Measurements from ENCODE around the gene CR1L.
A peak's percentile ranks its signal among the peaks of the same experiment; 100 is the strongest.
"Not testable (repeated sequence)": the region's sequence is repeated elsewhere in the genome, so short reads cannot be mapped to it uniquely, and the experiment has no call there.

CR1L gene

GRCh38 chr1:207644852-207645634, at the start of gene CR1L:
CR1L (plus strand) TSS chr1:207645133; CDS start chr1:207645234, 101 bp downstream.
- peak; percentile 62 for DNase-seq (ENCODE audit: low spot score)

- DNase-seq (ENCODE audit: low spot score): no peak
These were observed 41.2 kb upstream of the CR1L start for GRCh38 chr1:207603777-207604176.

- no peak for DNase-seq (ENCODE audit: low spot score)
These were observed 39.2 kb upstream of the CR1L start for GRCh38 chr1:207605444-207606361.

- no peak for DNase-seq (ENCODE audit: low spot score)
These were observed 38.6 kb upstream of the CR1L start for GRCh38 chr1:207606362-207606755.

- DNase-seq (ENCODE audit: low spot score): no peak
These were observed 32.2 kb upstream of the CR1L start for GRCh38 chr1:207612762-207613161.

- DNase-seq (ENCODE audit: low spot score): peak; percentile 27
These were observed 24.9 kb upstream of the CR1L start for GRCh38 chr1:207619871-207620542.

- no peak for DNase-seq (ENCODE audit: low spot score)
These were observed 24.4 kb upstream of the CR1L start for GRCh38 chr1:207620543-207620893.

- not testable (repeated sequence) for DNase-seq (ENCODE audit: low spot score)
These were observed 19.3 kb upstream of the CR1L start for GRCh38 chr1:207625504-207626071.

GRCh38 chr1:207626972-207627337, 18.0 kb upstream of the CR1L start:
- no peak for DNase-seq (ENCODE audit: low spot score)

GRCh38 chr1:207627496-207627895, 17.4 kb upstream of the CR1L start:
- no peak for DNase-seq (ENCODE audit: low spot score)

- no peak for DNase-seq (ENCODE audit: low spot score)
These were observed 16.2 kb upstream of the CR1L start for GRCh38 chr1:207628776-207629175.

- no peak for DNase-seq (ENCODE audit: low spot score)
These were observed 13.8 kb upstream of the CR1L start for GRCh38 chr1:207631137-207631536.

- DNase-seq (ENCODE audit: low spot score): no peak
These were observed 11.7 kb upstream of the CR1L start for GRCh38 chr1:207633226-207633625.

GRCh38 chr1:207633699-207634289, 11.1 kb upstream of the CR1L start:
- DNase-seq (ENCODE audit: low spot score): not testable (repeated sequence)

- DNase-seq (ENCODE audit: low spot score): not testable (repeated sequence)
These were observed 10.6 kb upstream of the CR1L start for GRCh38 chr1:207634293-207634692.

GRCh38 chr1:207635569-207636186, 9.3 kb upstream of the CR1L start:
- DNase-seq (ENCODE audit: low spot score): not testable (repeated sequence)

- DNase-seq (ENCODE audit: low spot score): not testable (repeated sequence)
These were observed 6.3 kb upstream of the CR1L start for GRCh38 chr1:207638487-207639145.

GRCh38 chr1:207639362-207639761, 5.6 kb upstream of the CR1L start:
- not testable (repeated sequence) for DNase-seq (ENCODE audit: low spot score)

GRCh38 chr1:207644166-207644851, 624 bp upstream of the CR1L start:
- no peak for DNase-seq (ENCODE audit: low spot score)

- DNase-seq (ENCODE audit: low spot score): no peak
These were observed 725 bp downstream of the CR1L start for GRCh38 chr1:207645635-207646081.
